Esophagus squamous epithelium (tissue), 4 donors: Measurements from ENCODE around the gene ZSCAN5A.

ENCODE experiments used
- POLR2A ChIP-seq, 4 donors: fragments of 450-650 bp; IDR thresholded peaks; one replicate each; pipeline ENCODE4 v1.6.1; 2017; ENCODE audit warnings: antibody characterized with exemption in 4 of 4, mild to moderate bottlenecking in 4 of 4, moderate library complexity in 3 of 4
- TF ChIP-seq, protein P1 (sequence below), 6 experiments: fragments of 450-650 bp in 4 of 6; fragments of 200-600 bp in 2 of 6; sonication (generic) in 2 of 6; IDR thresholded peaks; one replicate each; pipeline ENCODE4 v1.5.1; 2016 to 2019; ENCODE audit warnings: antibody characterized with exemption in 6 of 6, mild to moderate bottlenecking in 4 of 6, moderate library complexity in 4 of 6

DNA sequence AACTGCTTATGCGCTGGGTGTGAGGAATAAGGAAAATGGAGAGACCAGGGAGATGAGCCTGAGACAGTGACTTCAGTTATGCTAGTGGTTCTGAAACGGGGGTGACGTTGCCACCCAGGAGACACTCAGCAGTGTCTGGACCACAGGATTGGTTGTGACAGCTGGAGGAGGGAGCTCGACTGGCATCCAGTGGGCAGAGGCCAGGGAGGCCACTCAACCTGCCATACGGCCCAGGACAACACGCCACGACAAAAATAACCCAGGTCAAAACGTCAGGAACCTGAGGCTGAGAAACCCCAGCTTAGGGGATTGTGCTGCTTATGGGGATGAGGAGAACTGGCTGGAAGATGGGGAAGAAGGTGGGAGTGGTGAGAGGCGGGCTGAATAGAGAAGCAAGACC lies 10.4 kb downstream of the ZSCAN5A start:
- TF ChIP-seq, protein P1, sequence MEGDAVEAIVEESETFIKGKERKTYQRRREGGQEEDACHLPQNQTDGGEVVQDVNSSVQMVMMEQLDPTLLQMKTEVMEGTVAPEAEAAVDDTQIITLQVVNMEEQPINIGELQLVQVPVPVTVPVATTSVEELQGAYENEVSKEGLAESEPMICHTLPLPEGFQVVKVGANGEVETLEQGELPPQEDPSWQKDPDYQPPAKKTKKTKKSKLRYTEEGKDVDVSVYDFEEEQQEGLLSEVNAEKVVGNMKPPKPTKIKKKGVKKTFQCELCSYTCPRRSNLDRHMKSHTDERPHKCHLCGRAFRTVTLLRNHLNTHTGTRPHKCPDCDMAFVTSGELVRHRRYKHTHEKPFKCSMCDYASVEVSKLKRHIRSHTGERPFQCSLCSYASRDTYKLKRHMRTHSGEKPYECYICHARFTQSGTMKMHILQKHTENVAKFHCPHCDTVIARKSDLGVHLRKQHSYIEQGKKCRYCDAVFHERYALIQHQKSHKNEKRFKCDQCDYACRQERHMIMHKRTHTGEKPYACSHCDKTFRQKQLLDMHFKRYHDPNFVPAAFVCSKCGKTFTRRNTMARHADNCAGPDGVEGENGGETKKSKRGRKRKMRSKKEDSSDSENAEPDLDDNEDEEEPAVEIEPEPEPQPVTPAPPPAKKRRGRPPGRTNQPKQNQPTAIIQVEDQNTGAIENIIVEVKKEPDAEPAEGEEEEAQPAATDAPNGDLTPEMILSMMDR (IDR thresholded peaks at IDR 0.05): no peak
- no peak for TF ChIP-seq POLR2A (IDR thresholded peaks at IDR 0.05)
